ENCODE data around the gene EML1. TPM values are rescaled to one million over a fixed set of nuclear protein-coding genes. Genes with fewer than 3 reads are reported as not detected.

The EML1 gene
- total RNA-seq, 1 donor from 2014 or later: 46.9 TPM

- no peak for DNase-seq (ENCODE audit: low spot score)
Measured at GRCh38 chr14:99986396-99986795, 193.2 kb downstream of the EML1 start.

- no peak for DNase-seq (ENCODE audit: low spot score)
Measured at GRCh38 chr14:99989032-99989431, 195.8 kb downstream of the EML1 start.

- no peak for DNase-seq (ENCODE audit: low spot score)
Measured at GRCh38 chr14:99990268-99991170, 197.3 kb downstream of the EML1 start.

GRCh38 chr14:99991331-99991730 lies 198.1 kb downstream of the EML1 start:
- DNase-seq (ENCODE audit: low spot score): no peak

Other genes with a start within 250 kb of the EML1 start
- gene CCDC85C, start 189.2 kb upstream of the EML1 start, total RNA-seq (ENCODE audit: insufficient read depth, low replicate concordance): 7.5 TPM
- gene HHIPL1, start 148.3 kb upstream of the EML1 start, total RNA-seq (ENCODE audit: insufficient read depth, low replicate concordance): 12.0 TPM
- gene CYP46A1, start 109.1 kb upstream of the EML1 start, total RNA-seq (ENCODE audit: insufficient read depth, low replicate concordance): 9.4 TPM